GM19395 (cell line): ENCODE results near the gene SAMD5.

Source experiments
- ATAC-seq: cut with Tn5 transposase; IDR thresholded peaks from one replicate; pipeline ENCODE4 v1.9.1; 2021; ENCODE audit warnings: mild to moderate bottlenecking, moderate library complexity; ENCODE audit not compliant: unreplicated experiment

Gene SAMD5

GRCh38 chr6:147617366-147617765, 108.9 kb downstream of the SAMD5 start:
- ATAC-seq, result no peak

GRCh38 chr6:147618457-147618856, 110.0 kb downstream of the SAMD5 start:
- ATAC-seq, result no peak

GRCh38 chr6:147618927-147619326, 110.4 kb downstream of the SAMD5 start:
- ATAC-seq, result no peak
